Subcutaneous adipose tissue (tissue), 4 donors: ENCODE results near the gene HOATZ. TPM values are rescaled to one million over a fixed set of nuclear protein-coding genes. Genes with fewer than 3 reads are reported as not detected.

Source experiments
- CTCF ChIP-seq: fragments of 450-650 bp; IDR thresholded peaks from one replicate; pipeline ENCODE4 v1.5.1; 2016; ENCODE audit warnings: low read depth, mild to moderate bottlenecking, control low read depth, antibody characterized with exemption, moderate library complexity
- total RNA-seq, 4 donors: library from RNA; depleted of rRNA; stranded (reverse); fragments of >200 nt; gene quantifications; one replicate each; pipeline ENCODE4 v1.1.0, GENCODE V29; 2016

HOATZ gene
- total RNA-seq, 4 donors from 2014 or later: not detected

GRCh38 chr11:111500481-111500880, 14.1 kb upstream of the HOATZ start:
- TF ChIP-seq CTCF: no peak

- TF ChIP-seq CTCF: no peak
These were observed 12.0 kb upstream of the HOATZ start for GRCh38 chr11:111502611-111503010.

GRCh38 chr11:111510311-111510710, 4.3 kb upstream of the HOATZ start:
- no peak for TF ChIP-seq CTCF

GRCh38 chr11:111512296-111513239, 2.0 kb upstream of the HOATZ start, which contains the start of gene BTG4:
TSS of gene BTG4 (minus strand) at chr11:111512386. CDS start at chr11:111498776, 13,610 bp downstream.
- TF ChIP-seq CTCF: no peak

GRCh38 chr11:111513240-111513605, 1.4 kb upstream of the HOATZ start:
- TF ChIP-seq CTCF: no peak

- no peak for TF ChIP-seq CTCF
These were observed 1.0 kb downstream of the HOATZ start for GRCh38 chr11:111515591-111515990.

GRCh38 chr11:111518668-111519067, 4.1 kb downstream of the HOATZ start:
- TF ChIP-seq CTCF: no peak
